ENCODE measurements around the gene KPNA5. TPM values are rescaled to one million over a fixed set of nuclear protein-coding genes. Genes with fewer than 3 reads are reported as not detected.
"Not testable (repeated sequence)": the region's sequence is repeated elsewhere in the genome, so short reads cannot be mapped to it uniquely, and the experiment has no call there.

The KPNA5 gene
- total RNA-seq, 2 experiments from 2014 or later: 10.3 to 10.9 TPM

DNA sequence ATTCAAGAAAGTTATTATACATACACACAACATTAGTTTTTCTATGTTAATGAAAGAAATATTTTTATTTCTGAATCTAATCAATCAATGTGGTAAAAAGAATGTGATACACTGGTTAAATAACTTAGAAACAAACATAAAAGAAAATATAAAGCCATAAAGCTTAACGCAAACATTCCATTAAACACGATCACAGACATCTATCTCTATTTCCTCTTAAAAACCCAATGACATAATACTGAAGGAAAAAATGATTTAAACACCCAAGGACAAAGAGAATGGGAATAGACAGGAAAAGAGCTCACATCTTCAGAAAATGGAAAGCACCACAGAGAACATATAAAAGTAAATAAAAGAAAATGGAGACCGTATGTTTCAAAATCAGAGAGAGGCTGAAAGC lies 31.9 kb upstream of the KPNA5 start:
- TF ChIP-seq, protein P1, sequence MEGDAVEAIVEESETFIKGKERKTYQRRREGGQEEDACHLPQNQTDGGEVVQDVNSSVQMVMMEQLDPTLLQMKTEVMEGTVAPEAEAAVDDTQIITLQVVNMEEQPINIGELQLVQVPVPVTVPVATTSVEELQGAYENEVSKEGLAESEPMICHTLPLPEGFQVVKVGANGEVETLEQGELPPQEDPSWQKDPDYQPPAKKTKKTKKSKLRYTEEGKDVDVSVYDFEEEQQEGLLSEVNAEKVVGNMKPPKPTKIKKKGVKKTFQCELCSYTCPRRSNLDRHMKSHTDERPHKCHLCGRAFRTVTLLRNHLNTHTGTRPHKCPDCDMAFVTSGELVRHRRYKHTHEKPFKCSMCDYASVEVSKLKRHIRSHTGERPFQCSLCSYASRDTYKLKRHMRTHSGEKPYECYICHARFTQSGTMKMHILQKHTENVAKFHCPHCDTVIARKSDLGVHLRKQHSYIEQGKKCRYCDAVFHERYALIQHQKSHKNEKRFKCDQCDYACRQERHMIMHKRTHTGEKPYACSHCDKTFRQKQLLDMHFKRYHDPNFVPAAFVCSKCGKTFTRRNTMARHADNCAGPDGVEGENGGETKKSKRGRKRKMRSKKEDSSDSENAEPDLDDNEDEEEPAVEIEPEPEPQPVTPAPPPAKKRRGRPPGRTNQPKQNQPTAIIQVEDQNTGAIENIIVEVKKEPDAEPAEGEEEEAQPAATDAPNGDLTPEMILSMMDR (IDR thresholded peaks at IDR 0.05): no peak
- CTCF ChIA-PET: interaction anchor here (0.6 to 1.4 kb wide), 5 partner anchors 10 to 431 kb away, joined by 3 to 4 read pairs (median 4); no protein-coding TSS in a partner anchor
- Mint-ChIP-seq H3K27ac (no peak overlapping the region), H3K4me1 (ENCODE audit: low read depth) (peaks cover 8% of the 10 kb centered on the region), H3K9me3 (no peaks in the 10 kb centered on the region), H3K36me3 (ENCODE audit: low read depth) (peaks cover 21% of the 10 kb centered on the region), H3K27me3 (no peaks in the 10 kb centered on the region), H3K4me3 (no peak overlapping the region)
- intact Hi-C loops (cut with micrococcal nuclease): no loop called here
- DNase-seq (no peak), ATAC-seq (no peak)
- POLR2A ChIA-PET: interaction anchor here (0.7 to 1.1 kb wide), 2 partner anchors 19 to 71 kb away, joined by 3 read pairs; no protein-coding TSS in a partner anchor

DNA sequence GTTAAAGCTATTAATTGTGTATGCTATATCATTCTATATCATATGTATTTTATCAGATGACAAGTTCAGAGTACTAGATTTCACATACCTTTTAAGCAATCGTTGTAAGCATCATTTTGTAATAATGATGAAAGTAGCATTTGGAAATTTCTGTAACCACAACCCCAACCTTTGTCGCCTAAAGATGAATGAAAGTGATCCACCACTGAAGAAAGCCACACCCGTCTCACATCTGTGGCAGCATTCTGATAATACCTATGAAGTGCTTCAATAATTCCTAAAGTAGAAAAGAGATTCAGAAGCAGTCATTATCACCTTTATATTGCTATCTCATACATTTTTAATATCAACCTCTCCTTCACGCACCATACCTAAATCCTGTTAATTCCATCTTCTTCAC lies 29.1 kb upstream of the KPNA5 start:
- no peak for DNase-seq
- POLR2A ChIA-PET: no interaction called here
- peaks cover 6% of the 10 kb centered on the region for H3K4me1 Mint-ChIP-seq (ENCODE audit: low read depth)
- CTCF ChIA-PET: no interaction called here
- TF ChIP-seq, protein P1 (IDR thresholded peaks at IDR 0.05): no peak
- peaks cover 19% of the 10 kb centered on the region for H3K36me3 Mint-ChIP-seq (ENCODE audit: low read depth)
- no peaks in the 10 kb centered on the region for H3K9me3 Mint-ChIP-seq
- ATAC-seq: peak; percentile 20
- peak overlapping the region; percentile 54 for H3K27ac Mint-ChIP-seq
- H3K27me3 Mint-ChIP-seq: no peaks in the 10 kb centered on the region
- intact Hi-C loops (cut with micrococcal nuclease): no loop called here
- no peak overlapping the region for H3K4me3 Mint-ChIP-seq

DNA sequence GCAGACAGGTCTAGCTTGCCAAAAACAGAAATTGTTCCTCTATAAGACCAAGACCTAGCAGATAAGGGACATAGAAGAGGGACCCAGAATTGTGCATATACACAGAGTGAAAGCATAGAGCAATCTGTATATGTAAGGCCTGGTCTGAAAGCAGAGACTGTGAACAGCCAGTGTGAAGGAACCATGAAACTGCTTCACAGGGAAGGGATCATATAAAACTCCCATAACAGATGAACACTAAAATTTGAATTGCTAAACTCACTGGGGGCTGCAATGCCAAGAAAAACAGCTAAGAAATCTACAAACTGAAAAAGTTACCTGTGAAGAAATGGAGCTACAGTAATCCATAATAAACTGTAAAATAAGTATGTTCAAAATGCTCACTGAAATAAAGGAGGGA lies 19.4 kb upstream of the KPNA5 start:
- DNase-seq: no peak
- intact Hi-C loops (cut with micrococcal nuclease): no loop called here
- no peaks in the 10 kb centered on the region for H3K27me3 Mint-ChIP-seq
- no peak for ATAC-seq
- no peaks in the 10 kb centered on the region for H3K9me3 Mint-ChIP-seq
- CTCF ChIA-PET: interaction anchor here (0.8 to 1.5 kb wide), 3 partner anchors 9 to 101 kb away, joined by 3 to 4 read pairs (median 4); no protein-coding TSS in a partner anchor
- H3K4me3 Mint-ChIP-seq: no peak overlapping the region
- H3K4me1 Mint-ChIP-seq (ENCODE audit: low read depth): peaks cover 39% of the 10 kb centered on the region
- TF ChIP-seq, protein P1 (IDR thresholded peaks at IDR 0.05): no peak
- peaks cover 32% of the 10 kb centered on the region for H3K36me3 Mint-ChIP-seq (ENCODE audit: low read depth)
- POLR2A ChIA-PET: interaction anchor here (1.3 kb wide), 1 partner anchor 20 kb away, joined by 4 read pairs; no protein-coding TSS in a partner anchor
- no peak overlapping the region for H3K27ac Mint-ChIP-seq

DNA sequence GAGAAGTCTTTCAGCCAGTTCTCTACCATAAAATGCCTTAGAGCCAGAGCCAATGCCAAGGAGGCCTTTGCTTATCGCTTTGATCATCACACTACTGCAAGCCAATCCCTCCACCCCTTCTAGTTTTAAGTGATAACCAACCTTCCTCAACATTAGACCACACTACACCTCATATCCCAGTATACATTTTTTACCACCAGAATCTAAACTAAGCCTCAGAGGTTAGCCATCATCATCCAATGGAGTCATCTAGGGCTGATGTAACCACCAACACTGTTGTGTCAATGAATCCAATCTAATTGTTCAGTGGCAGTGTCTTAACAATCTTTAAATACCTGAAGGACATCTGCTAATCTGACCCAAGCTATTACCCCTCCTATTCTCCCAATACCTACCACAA lies 18.8 kb upstream of the KPNA5 start:
- CTCF ChIA-PET: interaction anchor here (0.8 to 1.1 kb wide), 2 partner anchors 10 to 13 kb away, joined by 3 to 4 read pairs; no protein-coding TSS in a partner anchor
- intact Hi-C loops (cut with micrococcal nuclease): no loop called here
- Mint-ChIP-seq H3K4me3 (no peak overlapping the region), H3K27ac (peak overlapping the region; percentile 2), H3K9me3 (no peaks in the 10 kb centered on the region), H3K4me1 (ENCODE audit: low read depth) (peaks cover 44% of the 10 kb centered on the region), H3K36me3 (ENCODE audit: low read depth) (peaks cover 32% of the 10 kb centered on the region), H3K27me3 (no peaks in the 10 kb centered on the region)
- TF ChIP-seq, protein P1 (IDR thresholded peaks at IDR 0.05): no peak
- peak; percentile 69 for ATAC-seq
- POLR2A ChIA-PET: interaction anchor here (1.3 kb wide), 1 partner anchor 20 kb away, joined by 4 read pairs; no protein-coding TSS in a partner anchor
- DNase-seq: no peak

DNA sequence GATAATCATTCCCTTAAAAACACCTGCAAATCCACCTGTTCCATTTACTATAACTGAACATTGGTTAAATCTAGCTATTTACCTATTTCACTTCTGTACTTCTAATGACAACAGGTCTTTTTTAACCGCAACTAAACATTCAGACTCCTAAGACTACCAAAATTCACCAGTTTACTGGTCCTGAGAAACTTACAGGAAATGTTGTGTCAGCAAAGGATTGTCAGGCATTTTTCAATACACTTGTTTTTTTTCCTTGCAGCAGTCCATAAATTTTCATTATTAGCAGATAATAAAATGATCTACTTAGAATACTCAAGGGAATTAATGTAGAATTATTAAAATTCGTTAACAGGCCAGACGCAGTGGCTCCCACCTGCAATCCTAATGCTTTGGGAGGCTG lies 17.7 kb upstream of the KPNA5 start:
- no peak overlapping the region for H3K27ac Mint-ChIP-seq
- no peak overlapping the region for H3K4me3 Mint-ChIP-seq
- intact Hi-C loops (cut with micrococcal nuclease): no loop called here
- DNase-seq: no peak
- H3K4me1 Mint-ChIP-seq (ENCODE audit: low read depth): peaks cover 46% of the 10 kb centered on the region
- no peaks in the 10 kb centered on the region for H3K27me3 Mint-ChIP-seq
- H3K36me3 Mint-ChIP-seq (ENCODE audit: low read depth): peaks cover 28% of the 10 kb centered on the region
- H3K9me3 Mint-ChIP-seq: no peaks in the 10 kb centered on the region
- ChIA-PET CTCF (no interaction called here), POLR2A (no interaction called here)
- TF ChIP-seq, protein P1 (IDR thresholded peaks at IDR 0.05): no peak
- ATAC-seq: no peak

DNA sequence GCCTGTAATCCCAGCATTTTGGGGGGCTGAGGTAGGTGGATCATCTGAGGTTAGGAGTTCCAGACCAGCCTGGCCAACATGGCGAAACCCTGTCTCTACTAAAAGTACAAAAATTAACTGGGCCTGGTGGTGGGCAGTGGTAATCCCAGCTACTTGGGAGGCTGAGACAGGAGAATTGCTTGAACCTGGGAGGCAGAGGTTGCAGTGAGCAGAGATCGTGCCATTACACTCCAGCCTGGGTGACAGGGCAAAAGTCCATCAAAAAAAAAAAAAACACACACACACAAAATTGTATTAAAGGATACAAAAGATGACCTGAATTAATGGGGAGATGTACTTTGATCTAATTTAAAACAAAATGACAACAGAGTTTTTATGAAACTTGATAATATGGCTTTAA lies 16.8 kb upstream of the KPNA5 start:
- H3K27me3 Mint-ChIP-seq; DNase-seq; intact Hi-C loops (cut with micrococcal nuclease); H3K9me3 Mint-ChIP-seq; H3K4me3 Mint-ChIP-seq; ATAC-seq; H3K27ac Mint-ChIP-seq: not testable (repeated sequence)
- ChIA-PET CTCF (interaction anchor here (1.0 to 1.1 kb wide), 2 partner anchors 17 to 19 kb away, joined by 3 read pairs; no protein-coding TSS in a partner anchor), POLR2A (interaction anchor here (0.7 kb wide), 1 partner anchor 131 kb away, joined by 4 read pairs; no protein-coding TSS in a partner anchor)
- peaks cover 46% of the 10 kb centered on the region for H3K4me1 Mint-ChIP-seq (ENCODE audit: low read depth)
- H3K36me3 Mint-ChIP-seq (ENCODE audit: low read depth): peaks cover 28% of the 10 kb centered on the region
